Activated CD8-positive, alpha-beta memory T cell treated with anti-CD3 and anti-CD28 coated beads for 36 hours (primary cell): ENCODE data around the gene TST. TPM values are rescaled to one million over a fixed set of nuclear protein-coding genes. Genes with fewer than 3 reads are reported as not detected.
"Not testable (repeated sequence)": the region's sequence is repeated elsewhere in the genome, so short reads cannot be mapped to it uniquely, and the experiment has no call there.

Source experiments
- CTCF ChIA-PET: fragments of 350-600 bp; sonication (Branson Sonifier 250); formaldehyde crosslinking; loops from one replicate; lab custom pipeline; 2021; ENCODE audit warnings: antibody characterized with exemption; lab: Charles Lee
- POLR2A ChIA-PET: fragments of 350-600 bp; sonication (Branson Sonifier 250); formaldehyde crosslinking; loops from one replicate; lab custom pipeline; 2021; ENCODE audit warnings: antibody characterized with exemption; lab: Charles Lee
- total RNA-seq, 2 experiments: library from RNA; stranded (reverse); gene quantifications; one replicate each; pipeline ENCODE4 v1.2.3, GENCODE V29; 2021

The TST gene
- total RNA-seq, 2 experiments from 2014 or later = 5.0 to 6.0 TPM

- CTCF ChIA-PET = no interaction called here
- POLR2A ChIA-PET = no interaction called here
Measured at GRCh38 chr22:37009490-37009889, 9.8 kb downstream of the TST start.

GRCh38 chr22:37008365-37008764 lies 10.9 kb downstream of the TST start:
- ChIA-PET CTCF (interaction anchor here (1.1 kb wide), 1 partner anchor 13 kb away, joined by 3 read pairs; no protein-coding TSS in a partner anchor), POLR2A (no interaction called here)

GRCh38 chr22:37007651-37008050 lies 11.6 kb downstream of the TST start:
- POLR2A ChIA-PET = no interaction called here
- CTCF ChIA-PET = no interaction called here

- ChIA-PET POLR2A (no interaction called here), CTCF (no interaction called here)
Measured at GRCh38 chr22:37002633-37003032, 16.6 kb downstream of the TST start.

GRCh38 chr22:37001826-37002225 lies 17.4 kb downstream of the TST start:
- POLR2A ChIA-PET = no interaction called here
- CTCF ChIA-PET = no interaction called here

- ChIA-PET POLR2A (no interaction called here), CTCF (no interaction called here)
Measured at GRCh38 chr22:37000676-37001534, 18.3 kb downstream of the TST start.

- ChIA-PET POLR2A (no interaction called here), CTCF (interaction anchor here (1.1 to 1.3 kb wide), 2 partner anchors 20 to 21 kb away, joined by 3 read pairs; partner anchors contain the start of genes MPST and TST)
Measured at GRCh38 chr22:36999463-36999862, 19.8 kb downstream of the TST start.

- CTCF ChIA-PET = interaction anchor here (1.1 to 1.5 kb wide), 3 partner anchors 11 to 22 kb away, joined by 3 to 4 read pairs (median 3); partner anchors contain the start of genes MPST and TST
- POLR2A ChIA-PET = no interaction called here
Measured at GRCh38 chr22:36998620-36999351, 20.5 kb downstream of the TST start.

- ChIA-PET CTCF (interaction anchor here (1.3 to 1.5 kb wide), 2 partner anchors 10 to 11 kb away, joined by 4 read pairs; no protein-coding TSS in a partner anchor), POLR2A (no interaction called here)
Measured at GRCh38 chr22:36997746-36998145, 21.5 kb downstream of the TST start.

- CTCF ChIA-PET = no interaction called here
- POLR2A ChIA-PET = no interaction called here
Measured at GRCh38 chr22:36991206-36991605, 28.0 kb downstream of the TST start.

GRCh38 chr22:36990457-36990856 lies 28.8 kb downstream of the TST start:
- CTCF ChIA-PET = no interaction called here
- POLR2A ChIA-PET = no interaction called here

GRCh38 chr22:36989012-36989411 lies 30.2 kb downstream of the TST start:
- POLR2A ChIA-PET = not testable (repeated sequence)
- CTCF ChIA-PET = interaction anchor here (1.3 kb wide), 1 partner anchor 11 kb away, joined by 4 read pairs; no protein-coding TSS in a partner anchor

GRCh38 chr22:36988075-36988832 lies 31.0 kb downstream of the TST start:
- CTCF ChIA-PET = interaction anchor here (0.8 to 1.3 kb wide), 3 partner anchors 10 to 212 kb away, joined by 3 to 4 read pairs (median 4); no protein-coding TSS in a partner anchor
- POLR2A ChIA-PET = no interaction called here

GRCh38 chr22:36986242-36986821 lies 32.9 kb downstream of the TST start:
- ChIA-PET POLR2A (no interaction called here), CTCF (interaction anchor here (0.8 to 1.5 kb wide), 5 partner anchors 9 to 211 kb away, joined by 3 to 4 read pairs (median 3); no protein-coding TSS in a partner anchor)

- POLR2A ChIA-PET = no interaction called here
- CTCF ChIA-PET = interaction anchor here (1.2 kb wide), 1 partner anchor 228 kb away, joined by 3 read pairs; no protein-coding TSS in a partner anchor
Measured at GRCh38 chr22:36985211-36985889, 33.9 kb downstream of the TST start.

GRCh38 chr22:36982136-36982535 lies 37.1 kb downstream of the TST start:
- CTCF ChIA-PET = interaction anchor here (0.6 to 1.5 kb wide), 4 partner anchors 63 to 201 kb away, joined by 3 to 5 read pairs (median 4); no protein-coding TSS in a partner anchor
- POLR2A ChIA-PET = no interaction called here

- CTCF ChIA-PET = interaction anchor here (0.7 to 1.5 kb wide), 4 partner anchors 64 to 218 kb away, joined by 3 to 5 read pairs (median 4); no protein-coding TSS in a partner anchor
- POLR2A ChIA-PET = no interaction called here
Measured at GRCh38 chr22:36981247-36981775, 37.9 kb downstream of the TST start.
